SK-N-SH (cell line): ENCODE measurements around the gene TMEM198. TPM values are rescaled to one million over a fixed set of nuclear protein-coding genes. Genes with fewer than 3 reads are reported as not detected.

ENCODE experiments used
- CTCF ChIA-PET: fragments of 300-600, 350-600 bp; formaldehyde crosslinking; extraction: SDS; loops from one replicate; lab custom pipeline; 2021; lab: Yijun Ruan, JAX
- POLR2A ChIA-PET: fragments of 350-600 bp; sonication (Branson Sonifier 250); formaldehyde crosslinking; extraction: SDS; loops from one replicate; lab custom pipeline; 2020; ENCODE audit warnings: antibody characterized with exemption, inconsistent platforms; lab: Yijun Ruan, JAX
- DNase-seq: peaks from one replicate; pipeline ENCODE4 v3.0.0; 2012
- H2AFZ ChIP-seq: fragments of 200-600 bp; sonication (generic); 2 replicates; pipeline ENCODE4 v1.8.1; 2016; ENCODE audit warnings: antibody characterized with exemption, mild to moderate bottlenecking, low read depth
- H3F3A ChIP-seq: fragments of 200-600 bp; sonication (generic); replicated peaks from 2 replicates; pipeline ENCODE3; 2016; ENCODE audit warnings: antibody characterized with exemption, mild to moderate bottlenecking; ENCODE audit not compliant: insufficient read depth
- H3K27ac ChIP-seq, 2 experiments: fragments of 200-500 bp in 1 of 2; fragments of 200-600 bp in 1 of 2; sonication (Bioruptor generic) in 1 of 2; sonication (generic), shearing (Covaris generic) in 1 of 2; 2 replicates each; pipeline versions ENCODE4 v1.5.1 to v1.6.1; 2014 to 2016; ENCODE audit warnings: low read depth in 2 of 2, inconsistent platforms in 1 of 2, low read length in 1 of 2, mild to moderate bottlenecking in 1 of 2, mixed read lengths in 1 of 2
- H3K27me3 ChIP-seq: fragments of 200-600 bp; sonication (generic), shearing (Covaris generic); 2 replicates; pipeline ENCODE4 v1.6.1; 2016; ENCODE audit warnings: mixed run types; ENCODE audit not compliant: insufficient read depth
- H3K36me3 ChIP-seq, 2 experiments: fragments of 200-500 bp in 1 of 2; fragments of 200-600 bp in 1 of 2; sonication (Bioruptor generic) in 1 of 2; sonication (generic) in 1 of 2; replicated peaks in 1 of 2; 2 replicates each; pipeline versions ENCODE3 to v1.5.1; 2014 to 2016; ENCODE audit warnings: low read length in 1 of 2, mild to moderate bottlenecking in 1 of 2; ENCODE audit not compliant: insufficient read depth in 2 of 2, control insufficient read depth in 1 of 2
- H3K4me1 ChIP-seq, 2 experiments: fragments of 200-500 bp in 1 of 2; fragments of 200-600 bp in 1 of 2; sonication (Bioruptor generic) in 1 of 2; sonication (generic), shearing (Covaris generic) in 1 of 2; 2 replicates each; pipeline versions ENCODE4 v1.5.1 to v1.6.1; 2014 to 2016; ENCODE audit warnings: low read depth in 1 of 2, low read length in 1 of 2, mixed run types in 1 of 2; ENCODE audit not compliant: insufficient read depth in 2 of 2, control insufficient read depth in 1 of 2
- H3K4me2 ChIP-seq: fragments of 200-600 bp; sonication (generic), shearing (Covaris generic); 2 replicates; pipeline ENCODE4 v1.6.1; 2017; ENCODE audit warnings: mixed run types
- H3K4me3 ChIP-seq, 2 experiments: fragments of 200-500 bp in 1 of 2; fragments of 200-600 bp in 1 of 2; sonication (Bioruptor generic) in 1 of 2; sonication (generic), shearing (Covaris generic) in 1 of 2; 2 replicates each; pipeline versions ENCODE4 v1.5.1 to v1.8.1; 2014 to 2016; ENCODE audit warnings: low read depth in 2 of 2, inconsistent platforms in 1 of 2, low read length in 1 of 2, mild to moderate bottlenecking in 1 of 2, mixed read lengths in 1 of 2, moderate library complexity in 1 of 2
- H3K79me2 ChIP-seq: fragments of 200-600 bp; sonication (generic); 2 replicates; pipeline ENCODE4 v1.8.1; 2017; ENCODE audit warnings: mild to moderate bottlenecking; ENCODE audit not compliant: insufficient read depth
- H3K9ac ChIP-seq: fragments of 200-600 bp; sonication (generic); 2 replicates; pipeline ENCODE4 v1.6.1; 2017; ENCODE audit warnings: mixed run types
- H3K9me2 ChIP-seq: fragments of 200-600 bp; sonication (generic); 2 replicates; pipeline ENCODE4 v1.6.1; 2017; ENCODE audit warnings: mixed run types
- H3K9me3 ChIP-seq: fragments of 200-600 bp; sonication (generic); 2 replicates; pipeline ENCODE4 v1.6.1; 2017; ENCODE audit warnings: mixed run types, mild to moderate bottlenecking, moderate library complexity
- H4K20me1 ChIP-seq: fragments of 200-600 bp; sonication (generic); 2 replicates; pipeline ENCODE4 v1.6.1; 2017; ENCODE audit warnings: mild to moderate bottlenecking, mixed run types; ENCODE audit not compliant: insufficient read depth
- CHD2 ChIP-seq: fragments of 150-350 bp; IDR thresholded peaks from 2 replicates; pipeline ENCODE4 v1.6.1; 2018; ENCODE audit warnings: low read length; ENCODE audit not compliant: partially characterized antibody
- ELF1 ChIP-seq: IDR thresholded peaks from 2 replicates; pipeline ENCODE4 v1.4.0; 2012
- EP300 ChIP-seq, 2 experiments: IDR thresholded peaks; 2 replicates each; pipeline versions ENCODE4 v1.4.0 to v1.6.1; 2012; ENCODE audit warnings: borderline replicate concordance in 1 of 2, low read depth in 1 of 2, low read length in 1 of 2
- EZH2phosphoT487 ChIP-seq: fragments of 200-600 bp; sonication (generic); IDR thresholded peaks from 2 replicates; pipeline ENCODE4 v1.6.1; 2017; ENCODE audit warnings: low read depth, mixed run types, mild to moderate bottlenecking, antibody characterized with exemption, moderate library complexity, borderline replicate concordance
- FOSL2 ChIP-seq: IDR thresholded peaks from 2 replicates; pipeline ENCODE4 v1.4.0; 2012; ENCODE audit warnings: low read depth, mild to moderate bottlenecking, moderate library complexity, borderline replicate concordance
- FOXJ3 ChIP-seq: sonication (generic); formaldehyde crosslinking; IDR thresholded peaks from 2 replicates; pipeline ENCODE4 v1.5.1; 2020; ENCODE audit warnings: mild to moderate bottlenecking, missing genetic modification reagents
- FOXM1 ChIP-seq: IDR thresholded peaks from 2 replicates; pipeline ENCODE4 v1.4.0; 2012; ENCODE audit warnings: low read depth, mild to moderate bottlenecking
- GABPA ChIP-seq: IDR thresholded peaks from 2 replicates; pipeline ENCODE4 v1.4.0; 2012; ENCODE audit warnings: low read depth, mild to moderate bottlenecking
- GATA2 ChIP-seq: sonication (generic); formaldehyde crosslinking; IDR thresholded peaks from 2 replicates; pipeline ENCODE4 v1.5.0; 2020; ENCODE audit warnings: mild to moderate bottlenecking, missing genetic modification reagents
- JUND ChIP-seq: IDR thresholded peaks from 2 replicates; pipeline ENCODE4 v1.4.0; 2012
- MEF2A ChIP-seq: IDR thresholded peaks from 2 replicates; pipeline ENCODE4 v1.4.0; 2012; ENCODE audit warnings: low read depth, borderline replicate concordance
- MXI1 ChIP-seq: IDR thresholded peaks from 2 replicates; pipeline ENCODE4 v1.6.1; 2012; ENCODE audit warnings: mild to moderate bottlenecking, low read depth, low read length, improper control_type of control experiment
- NFIC ChIP-seq: IDR thresholded peaks from 2 replicates; pipeline ENCODE4 v1.4.0; 2012; ENCODE audit warnings: borderline replicate concordance
- POLR2AphosphoS5 ChIP-seq: IDR thresholded peaks from 2 replicates; pipeline ENCODE4 v1.6.1; 2012; ENCODE audit warnings: low read depth, low read length
- RAD21 ChIP-seq: IDR thresholded peaks from 2 replicates; pipeline ENCODE4 v1.6.1; 2012; ENCODE audit warnings: mild to moderate bottlenecking, low read length
- RCOR1 ChIP-seq: fragments of 150-350 bp; IDR thresholded peaks from 2 replicates; pipeline ENCODE4 v1.6.1; 2017; ENCODE audit warnings: antibody characterized with exemption, low read length
- REST ChIP-seq: IDR thresholded peaks from 2 replicates; pipeline ENCODE4 v1.6.1; 2012; ENCODE audit warnings: mild to moderate bottlenecking, low read depth, low read length, moderate library complexity
- RXRA ChIP-seq: IDR thresholded peaks from 2 replicates; pipeline ENCODE4 v1.4.0; 2012; ENCODE audit warnings: low read depth, mild to moderate bottlenecking, borderline replicate concordance
- SIN3A ChIP-seq: IDR thresholded peaks from 2 replicates; pipeline ENCODE4 v1.6.1; 2012; ENCODE audit warnings: low read depth, mild to moderate bottlenecking, low read length, moderate library complexity, borderline replicate concordance
- YY1 ChIP-seq: IDR thresholded peaks from 2 replicates; pipeline ENCODE4 v1.4.0; 2012; ENCODE audit warnings: low read depth, mild to moderate bottlenecking
- WGBS: methylation state at CpG from one replicate; pipeline ENCODE4 v1.1.6; 2017; ENCODE audit warnings: low lambda C conversion rate; 5-methylcytosine and 5-hydroxymethylcytosine counted together
- polyA plus RNA-seq, 3 experiments: library from polyadenylated mRNA; depleted of rRNA; stranded (reverse); fragments of >200 nt; gene quantifications; 2 replicates each; pipeline ENCODE4 v1.2.3, GENCODE V29; 2012
- TF ChIP-seq, protein P1 (sequence below): IDR thresholded peaks from 2 replicates; pipeline ENCODE4; 2012
- TF ChIP-seq, protein P2 (sequence below): IDR thresholded peaks from 2 replicates; pipeline ENCODE4 v1.4.0; 2012; ENCODE audit warnings: low read depth, borderline replicate concordance
- TF ChIP-seq, protein P3 (sequence below): fragments of 200-600 bp; sonication (generic); IDR thresholded peaks from 2 replicates; pipeline ENCODE4 v1.6.1; 2017; ENCODE audit warnings: antibody characterized with exemption, mild to moderate bottlenecking, moderate library complexity

Gene TMEM198
- polyA plus RNA-seq, 1 of the 3 experiments (the other 2 are of a cell fraction): 4.7 TPM

DNA sequence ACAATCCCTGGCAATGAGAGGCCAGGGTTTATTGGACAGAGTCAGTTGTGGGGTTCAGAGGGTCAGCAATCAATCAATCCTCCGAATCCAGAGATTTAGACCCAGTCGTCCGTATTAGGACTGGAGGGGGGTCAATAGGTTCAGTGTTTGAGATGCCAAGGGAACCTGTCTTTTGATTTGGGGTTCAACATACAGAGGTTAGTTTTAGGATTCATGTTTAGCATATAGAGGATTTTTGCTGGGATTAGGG, 44.8 kb upstream of the TMEM198 start (continued):
- TF ChIP-seq, protein P1, sequence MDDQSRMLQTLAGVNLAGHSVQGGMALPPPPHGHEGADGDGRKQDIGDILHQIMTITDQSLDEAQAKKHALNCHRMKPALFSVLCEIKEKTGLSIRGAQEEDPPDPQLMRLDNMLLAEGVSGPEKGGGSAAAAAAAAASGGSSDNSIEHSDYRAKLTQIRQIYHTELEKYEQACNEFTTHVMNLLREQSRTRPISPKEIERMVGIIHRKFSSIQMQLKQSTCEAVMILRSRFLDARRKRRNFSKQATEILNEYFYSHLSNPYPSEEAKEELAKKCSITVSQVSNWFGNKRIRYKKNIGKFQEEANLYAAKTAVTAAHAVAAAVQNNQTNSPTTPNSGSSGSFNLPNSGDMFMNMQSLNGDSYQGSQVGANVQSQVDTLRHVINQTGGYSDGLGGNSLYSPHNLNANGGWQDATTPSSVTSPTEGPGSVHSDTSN: no peak
- no peak for TF ChIP-seq JUND
- TF ChIP-seq GABPA: no peak
- TF ChIP-seq SIN3A: no peak
- TF ChIP-seq RXRA: no peak
- TF ChIP-seq EP300 (IDR thresholded peaks at IDR 0.05; ENCODE audit: borderline replicate concordance in 1 of 2, low read depth in 1 of 2, low read length in 1 of 2): no peak
- TF ChIP-seq FOXJ3: no peak
- no peak for TF ChIP-seq MEF2A

GRCh38 chr2:219499555-219499954, 44.3 kb upstream of the TMEM198 start:
- no peaks in the 10 kb centered on the region for H3F3A ChIP-seq
- H3K79me2 ChIP-seq: peaks cover 20% of the 10 kb centered on the region
- DNase-seq: no peak
- H2AFZ ChIP-seq: no peak overlapping the region
- peak overlapping the region; percentile 98 for H3K4me2 ChIP-seq
- WGBS: 82% methylated on average over 1 of the region's 1 CpG
- H3K9ac ChIP-seq: peak overlapping the region; percentile 90
- H3K36me3 ChIP-seq: peaks cover 7 to 12% of the 10 kb centered on the region in 2 experiments
- POLR2A ChIA-PET: interaction anchor here (1.1 to 4.6 kb wide), 6 partner anchors 10 to 39 kb away, joined by 3 to 53 read pairs (median 13); partner anchors contain the start of gene ASIC4
- H3K27me3 ChIP-seq: no peaks in the 10 kb centered on the region
- CTCF ChIA-PET: interaction anchor here (1.0 to 62.1 kb wide), 5 partner anchors 5 to 97 kb away, joined by 3 to 2824 read pairs (median 4); partner anchors contain the start of genes ASIC4, CHPF, GMPPA and TMEM198
- H3K9me2 ChIP-seq: no peaks in the 10 kb centered on the region
- no peaks in the 10 kb centered on the region for H4K20me1 ChIP-seq
- H3K4me1 ChIP-seq: peaks cover 16 to 76% of the 10 kb centered on the region in 2 experiments
- H3K9me3 ChIP-seq: no peaks in the 10 kb centered on the region
- peak overlapping the region; percentile 31 to 81; a peak in 2 of 4 replicates for H3K27ac ChIP-seq
- H3K4me3 ChIP-seq: peak overlapping the region; percentile 81 to 85
- TF ChIP-seq ELF1 (no peak), RCOR1 (no peak), MXI1 (no peak), SIN3A (no peak), CHD2 (no peak), NFIC (no peak), MEF2A (no peak), JUND (no peak), FOSL2 (no peak), YY1 (no peak), POLR2AphosphoS5 (no peak), EZH2phosphoT487 (no peak), FOXM1 (no peak), RXRA (no peak), RAD21 (no peak), GATA2 (CRISPR knock-in tag) (no peak), REST (no peak)
- TF ChIP-seq, protein P1: no peak
- TF ChIP-seq, protein P2, sequence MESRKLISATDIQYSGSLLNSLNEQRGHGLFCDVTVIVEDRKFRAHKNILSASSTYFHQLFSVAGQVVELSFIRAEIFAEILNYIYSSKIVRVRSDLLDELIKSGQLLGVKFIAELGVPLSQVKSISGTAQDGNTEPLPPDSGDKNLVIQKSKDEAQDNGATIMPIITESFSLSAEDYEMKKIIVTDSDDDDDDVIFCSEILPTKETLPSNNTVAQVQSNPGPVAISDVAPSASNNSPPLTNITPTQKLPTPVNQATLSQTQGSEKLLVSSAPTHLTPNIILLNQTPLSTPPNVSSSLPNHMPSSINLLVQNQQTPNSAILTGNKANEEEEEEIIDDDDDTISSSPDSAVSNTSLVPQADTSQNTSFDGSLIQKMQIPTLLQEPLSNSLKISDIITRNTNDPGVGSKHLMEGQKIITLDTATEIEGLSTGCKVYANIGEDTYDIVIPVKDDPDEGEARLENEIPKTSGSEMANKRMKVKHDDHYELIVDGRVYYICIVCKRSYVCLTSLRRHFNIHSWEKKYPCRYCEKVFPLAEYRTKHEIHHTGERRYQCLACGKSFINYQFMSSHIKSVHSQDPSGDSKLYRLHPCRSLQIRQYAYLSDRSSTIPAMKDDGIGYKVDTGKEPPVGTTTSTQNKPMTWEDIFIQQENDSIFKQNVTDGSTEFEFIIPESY: no peak
- TF ChIP-seq, protein P3, sequence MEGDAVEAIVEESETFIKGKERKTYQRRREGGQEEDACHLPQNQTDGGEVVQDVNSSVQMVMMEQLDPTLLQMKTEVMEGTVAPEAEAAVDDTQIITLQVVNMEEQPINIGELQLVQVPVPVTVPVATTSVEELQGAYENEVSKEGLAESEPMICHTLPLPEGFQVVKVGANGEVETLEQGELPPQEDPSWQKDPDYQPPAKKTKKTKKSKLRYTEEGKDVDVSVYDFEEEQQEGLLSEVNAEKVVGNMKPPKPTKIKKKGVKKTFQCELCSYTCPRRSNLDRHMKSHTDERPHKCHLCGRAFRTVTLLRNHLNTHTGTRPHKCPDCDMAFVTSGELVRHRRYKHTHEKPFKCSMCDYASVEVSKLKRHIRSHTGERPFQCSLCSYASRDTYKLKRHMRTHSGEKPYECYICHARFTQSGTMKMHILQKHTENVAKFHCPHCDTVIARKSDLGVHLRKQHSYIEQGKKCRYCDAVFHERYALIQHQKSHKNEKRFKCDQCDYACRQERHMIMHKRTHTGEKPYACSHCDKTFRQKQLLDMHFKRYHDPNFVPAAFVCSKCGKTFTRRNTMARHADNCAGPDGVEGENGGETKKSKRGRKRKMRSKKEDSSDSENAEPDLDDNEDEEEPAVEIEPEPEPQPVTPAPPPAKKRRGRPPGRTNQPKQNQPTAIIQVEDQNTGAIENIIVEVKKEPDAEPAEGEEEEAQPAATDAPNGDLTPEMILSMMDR: no peak
